ENCODE results near the gene CCDC9B. TPM values are rescaled to one million over a fixed set of nuclear protein-coding genes. Genes with fewer than 3 reads are reported as not detected.

Gene CCDC9B
- total RNA-seq, 1 donor from 2014 or later = 26.1 TPM

DNA sequence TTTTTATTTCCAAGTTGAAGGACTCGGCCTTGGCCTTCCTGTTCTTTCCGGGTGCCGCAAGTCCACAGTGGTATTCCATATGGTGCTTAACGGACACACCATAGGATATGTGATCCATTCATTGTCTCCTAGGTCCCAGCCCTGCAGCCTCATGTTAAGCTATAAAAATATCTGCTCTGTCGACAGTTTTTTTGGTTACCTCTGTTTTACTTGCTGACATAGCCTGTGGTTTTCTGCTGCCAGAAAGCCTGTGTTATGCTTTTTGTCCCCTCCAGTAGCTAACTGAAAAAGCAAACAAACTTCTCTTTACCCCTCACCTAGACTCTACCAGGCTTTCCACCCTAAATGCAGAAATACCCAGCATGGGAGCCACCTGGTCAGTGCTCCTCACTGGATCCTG is 12.0 kb downstream of the CCDC9B start:
- H3K36me3 Mint-ChIP-seq = no peaks in the 10 kb centered on the region
- H3K27ac Mint-ChIP-seq = peak overlapping the region; percentile 72
- H3K4me1 Mint-ChIP-seq = peaks cover 57% of the 10 kb centered on the region
- H3K27me3 Mint-ChIP-seq (ENCODE audit: low read depth) = no peaks in the 10 kb centered on the region
- H3K4me3 Mint-ChIP-seq = no peak overlapping the region
- DNase-seq (ENCODE audit: low spot score in 2 of 2, unreplicated experiment in 2 of 2) = no peak
- no peak for TF ChIP-seq CTCF (IDR thresholded peaks at IDR 0.05; ENCODE audit: unreplicated experiment)
- H3K9me3 Mint-ChIP-seq = no peaks in the 10 kb centered on the region

- Mint-ChIP-seq H3K27ac (peak overlapping the region; percentile 72), H3K4me3 (no peak overlapping the region), H3K36me3 (no peaks in the 10 kb centered on the region), H3K9me3 (no peaks in the 10 kb centered on the region), H3K4me1 (peaks cover 55% of the 10 kb centered on the region), H3K27me3 (ENCODE audit: low read depth) (no peaks in the 10 kb centered on the region)
- no peak for TF ChIP-seq CTCF (IDR thresholded peaks at IDR 0.05; ENCODE audit: unreplicated experiment)
- no peak for DNase-seq (ENCODE audit: low spot score in 2 of 2, unreplicated experiment in 2 of 2)
These were observed 12.6 kb downstream of the CCDC9B start for GRCh38 chr15:40328176-40328575.

- Mint-ChIP-seq H3K4me3 (no peak overlapping the region), H3K36me3 (no peaks in the 10 kb centered on the region), H3K9me3 (no peaks in the 10 kb centered on the region), H3K27ac (peak overlapping the region; percentile 72), H3K4me1 (peaks cover 61% of the 10 kb centered on the region), H3K27me3 (ENCODE audit: low read depth) (no peaks in the 10 kb centered on the region)
- TF ChIP-seq CTCF (IDR thresholded peaks at IDR 0.05; ENCODE audit: unreplicated experiment) = no peak
- DNase-seq (ENCODE audit: low spot score in 2 of 2, unreplicated experiment in 2 of 2) = no peak
These were observed 13.3 kb downstream of the CCDC9B start for GRCh38 chr15:40327457-40327856.

GRCh38 chr15:40325700-40326099 is 15.0 kb downstream of the CCDC9B start:
- Mint-ChIP-seq H3K27ac (no peak overlapping the region), H3K27me3 (ENCODE audit: low read depth) (no peaks in the 10 kb centered on the region), H3K4me1 (peaks cover 73% of the 10 kb centered on the region), H3K36me3 (no peaks in the 10 kb centered on the region), H3K9me3 (no peaks in the 10 kb centered on the region), H3K4me3 (no peak overlapping the region)
- no peak for DNase-seq (ENCODE audit: low spot score in 2 of 2, unreplicated experiment in 2 of 2)
- no peak for TF ChIP-seq CTCF (IDR thresholded peaks at IDR 0.05; ENCODE audit: unreplicated experiment)

DNA sequence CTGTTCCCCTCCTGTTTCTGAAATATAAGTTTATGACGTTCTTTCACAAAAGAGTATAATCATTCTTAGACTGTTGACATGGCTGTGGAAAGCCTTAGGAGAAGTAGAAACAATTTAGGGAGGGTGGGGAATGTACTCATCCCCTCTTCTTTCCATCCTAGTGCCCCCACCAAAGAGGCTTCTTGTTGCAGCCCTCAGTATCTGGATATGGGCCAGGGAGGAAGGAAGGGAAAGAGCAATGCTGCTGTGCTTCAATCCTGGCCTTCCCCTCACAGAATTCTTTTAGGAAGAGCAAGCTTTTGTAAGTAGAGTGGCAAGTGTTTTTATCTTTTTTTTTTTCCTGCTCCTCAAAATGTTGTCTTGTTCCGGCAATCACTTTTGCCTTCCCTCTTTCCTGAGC is 15.6 kb downstream of the CCDC9B start:
- Mint-ChIP-seq H3K36me3 (no peaks in the 10 kb centered on the region), H3K9me3 (no peaks in the 10 kb centered on the region), H3K27ac (no peak overlapping the region), H3K4me3 (peak overlapping the region; percentile 77), H3K4me1 (peaks cover 69% of the 10 kb centered on the region), H3K27me3 (ENCODE audit: low read depth) (no peaks in the 10 kb centered on the region)
- no peak for DNase-seq (ENCODE audit: low spot score in 2 of 2, unreplicated experiment in 2 of 2)
- TF ChIP-seq CTCF (IDR thresholded peaks at IDR 0.05; ENCODE audit: unreplicated experiment) = no peak

Measured in mesothelial cell of epicardium (in vitro differentiated cells).